Activated T-helper 1 cell treated with Interleukin-2 at 50 U/mL for 16 hours (primary cell): Measurements from ENCODE around the gene PELI1.
"Not testable (repeated sequence)": the region's sequence is repeated elsewhere in the genome, so short reads cannot be mapped to it uniquely, and the experiment has no call there.

Experiments used
- DNase-seq: peaks from one replicate; pipeline ENCODE4 v3.0.0-alpha.2; 2020; ENCODE audit warnings: low read depth

Gene PELI1

GRCh38 chr2:64085936-64086335 lies 58.3 kb downstream of the PELI1 start:
- DNase-seq: no peak

DNA sequence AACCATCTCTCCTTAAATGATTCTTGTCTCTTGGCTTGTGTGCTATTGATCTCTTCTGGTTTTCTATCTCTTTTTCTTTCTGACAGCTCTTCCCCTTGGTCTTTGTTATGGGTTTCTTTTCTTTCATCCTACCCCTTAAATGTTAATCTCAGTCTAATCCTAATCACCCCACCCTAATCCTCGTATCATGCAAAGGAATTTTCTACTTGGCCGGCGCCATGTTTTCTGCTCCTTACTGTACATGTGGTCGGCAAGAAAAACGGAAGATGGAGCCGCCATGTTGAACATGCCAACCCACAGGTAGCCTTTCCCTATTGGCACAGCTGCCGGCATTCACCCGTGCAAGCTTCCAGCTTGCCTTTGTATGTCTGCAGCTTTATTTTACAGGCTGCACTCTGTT lies 63.2 kb downstream of the PELI1 start:
- no peak for DNase-seq

GRCh38 chr2:64080179-64080578 lies 64.0 kb downstream of the PELI1 start:
- no peak for DNase-seq

DNA sequence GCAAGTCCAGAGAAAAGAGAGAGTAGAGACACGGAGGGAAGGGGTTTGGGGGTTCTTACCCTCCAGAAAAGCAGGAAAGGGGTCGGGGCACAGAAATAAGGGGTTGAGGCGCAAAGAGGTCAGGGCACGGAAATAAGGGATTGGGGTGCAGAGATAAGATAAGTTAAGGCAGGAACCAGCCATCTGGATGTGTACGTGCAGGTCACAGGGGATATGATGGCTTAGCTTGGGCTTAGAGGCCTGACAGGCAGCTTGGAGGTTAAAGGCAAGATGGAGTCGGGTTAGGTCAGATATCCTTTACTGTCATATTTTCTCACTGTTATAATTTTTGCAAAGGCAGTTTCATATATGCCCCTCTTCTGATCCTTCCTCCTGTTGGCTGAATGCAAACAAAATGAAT lies 64.5 kb downstream of the PELI1 start:
- not testable (repeated sequence) for DNase-seq

- DNase-seq: not testable (repeated sequence)
These were observed 67.4 kb downstream of the PELI1 start for GRCh38 chr2:64076828-64077227.

DNA sequence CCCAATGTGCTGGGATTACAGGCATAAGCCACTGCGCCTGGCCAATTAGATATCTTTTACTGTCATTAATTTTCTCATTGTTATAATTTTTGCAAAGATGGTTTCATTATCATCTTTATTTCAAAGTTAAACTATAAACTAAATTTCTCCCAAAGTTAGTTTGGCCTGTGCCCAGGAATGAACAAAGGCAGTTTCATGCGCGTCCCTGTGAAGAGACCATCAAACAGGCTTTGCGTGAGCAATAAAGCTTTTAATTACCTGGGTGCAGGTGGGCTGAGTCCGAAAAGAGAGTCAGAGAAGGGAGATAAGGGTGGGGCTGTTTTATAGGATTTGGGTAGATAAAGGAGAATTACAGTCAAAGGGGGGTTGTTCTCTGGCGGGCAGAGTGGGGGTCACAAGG lies 69.6 kb downstream of the PELI1 start:
- not testable (repeated sequence) for DNase-seq

DNA sequence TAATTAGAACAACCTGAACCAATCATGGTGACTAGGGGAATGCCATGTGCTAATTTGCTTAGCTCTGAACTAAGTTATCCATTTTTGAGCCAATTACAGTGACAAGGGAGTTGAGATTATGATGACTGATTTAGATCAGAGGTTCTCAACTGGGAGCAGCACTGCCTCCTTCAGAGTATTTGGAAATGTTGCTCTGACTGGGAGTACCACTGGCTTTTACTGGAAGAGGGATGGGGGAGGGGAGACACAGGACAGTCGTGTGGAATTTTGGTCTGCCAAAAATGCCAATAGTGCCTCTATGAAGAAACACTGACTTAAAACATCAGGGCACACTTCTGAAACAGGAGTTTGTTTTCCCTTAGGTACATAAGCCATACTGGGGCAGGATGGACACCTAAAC lies 76.9 kb downstream of the PELI1 start:
- no peak for DNase-seq

- no peak for DNase-seq
These were observed 78.7 kb downstream of the PELI1 start for GRCh38 chr2:64065516-64065915.

GRCh38 chr2:64063924-64064331 lies 80.3 kb downstream of the PELI1 start:
- no peak for DNase-seq

DNA sequence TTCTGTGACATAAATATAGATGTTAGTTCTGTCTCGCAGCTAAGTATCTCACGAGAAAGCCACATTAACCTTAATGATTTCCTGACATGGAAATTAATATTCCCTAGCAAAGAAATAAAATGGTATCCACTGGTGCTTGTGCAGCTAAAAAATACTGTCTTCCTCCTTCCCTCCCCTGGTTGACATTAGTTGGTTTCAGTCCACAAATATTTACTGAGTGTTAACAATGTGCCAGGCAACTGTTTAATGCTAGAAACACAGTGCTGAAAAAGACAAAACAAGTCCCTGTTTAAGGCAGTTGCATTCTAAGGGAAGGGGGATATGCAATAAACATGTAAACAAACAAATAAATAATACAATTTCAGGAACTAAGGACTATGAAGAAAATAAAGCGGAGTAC lies 80.8 kb downstream of the PELI1 start:
- no peak for DNase-seq

DNA sequence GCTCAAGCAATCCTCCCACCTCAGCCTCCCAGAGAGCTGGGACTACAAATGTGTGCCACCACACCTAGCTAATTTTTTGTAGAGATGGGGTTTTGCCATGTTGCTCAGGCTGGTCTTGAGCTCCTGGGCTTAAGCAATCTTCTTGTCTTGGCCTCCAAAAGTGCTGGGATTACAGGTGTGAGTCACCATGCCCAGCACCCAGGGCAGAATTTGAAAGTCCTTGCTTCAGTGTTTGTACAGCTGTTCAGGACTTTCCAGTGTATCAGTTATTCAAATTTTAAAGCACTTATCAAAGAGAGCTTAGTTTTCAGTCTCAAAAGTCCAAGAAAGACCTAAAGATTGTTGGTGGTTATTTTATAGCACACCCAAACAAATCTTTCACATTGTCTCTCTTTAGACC lies 81.4 kb downstream of the PELI1 start:
- no peak for DNase-seq

DNA sequence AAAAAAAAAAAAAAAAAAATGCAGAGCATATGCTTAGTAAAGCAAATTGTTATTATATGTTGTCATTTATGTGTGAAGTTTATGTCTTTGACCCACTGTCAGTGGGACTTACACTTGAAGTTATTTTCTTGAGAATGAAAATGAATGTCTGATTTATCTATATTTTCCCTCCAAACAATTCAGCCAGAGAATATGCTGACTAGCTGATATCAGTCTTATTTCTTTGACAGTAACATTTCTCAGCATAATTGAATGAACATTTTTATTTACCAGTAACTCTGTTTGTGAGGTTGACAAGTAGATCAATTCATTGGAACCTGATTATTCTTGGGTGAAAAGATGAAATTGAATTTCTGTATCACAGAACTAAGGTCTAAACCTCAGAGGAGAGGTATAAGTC lies 85.0 kb downstream of the PELI1 start:
- DNase-seq: no peak

GRCh38 chr2:64056021-64056420 lies 88.2 kb downstream of the PELI1 start:
- DNase-seq: no peak

DNA sequence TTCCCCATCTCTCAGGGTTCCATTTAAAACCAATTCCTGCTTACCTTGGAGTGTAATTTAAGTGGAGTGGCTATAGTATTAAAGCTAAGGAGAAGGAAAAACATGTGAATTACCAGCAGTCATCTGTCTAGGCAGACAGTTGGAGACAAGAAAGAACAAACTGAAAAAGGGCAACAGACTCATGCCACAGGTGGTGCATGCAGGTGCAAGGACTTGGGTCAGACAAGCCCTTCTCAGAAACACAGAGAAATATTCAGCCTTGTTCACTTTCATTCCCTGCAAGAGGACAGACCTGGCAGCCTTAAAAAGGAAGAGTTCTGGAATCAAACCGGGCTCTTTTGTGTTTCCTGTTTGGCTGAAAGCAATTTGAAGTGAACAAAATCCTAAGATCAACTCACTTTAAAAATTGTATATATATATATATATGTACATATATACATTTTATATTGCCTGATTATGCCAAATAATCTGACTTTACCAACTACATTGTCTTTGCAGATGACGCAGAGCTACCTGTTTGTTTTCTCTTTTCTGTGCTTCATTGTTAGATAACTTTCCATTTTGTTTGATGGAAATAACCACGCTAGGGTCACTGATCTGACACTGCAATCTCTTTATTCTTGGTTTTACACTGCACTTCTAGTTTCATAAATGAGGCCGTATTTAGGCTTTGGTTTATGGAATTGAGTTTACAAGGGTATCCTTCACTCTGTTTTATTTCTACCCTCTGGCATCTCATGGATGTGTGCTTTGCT lies 89.9 kb downstream of the PELI1 start:
- DNase-seq: no peak

DNA sequence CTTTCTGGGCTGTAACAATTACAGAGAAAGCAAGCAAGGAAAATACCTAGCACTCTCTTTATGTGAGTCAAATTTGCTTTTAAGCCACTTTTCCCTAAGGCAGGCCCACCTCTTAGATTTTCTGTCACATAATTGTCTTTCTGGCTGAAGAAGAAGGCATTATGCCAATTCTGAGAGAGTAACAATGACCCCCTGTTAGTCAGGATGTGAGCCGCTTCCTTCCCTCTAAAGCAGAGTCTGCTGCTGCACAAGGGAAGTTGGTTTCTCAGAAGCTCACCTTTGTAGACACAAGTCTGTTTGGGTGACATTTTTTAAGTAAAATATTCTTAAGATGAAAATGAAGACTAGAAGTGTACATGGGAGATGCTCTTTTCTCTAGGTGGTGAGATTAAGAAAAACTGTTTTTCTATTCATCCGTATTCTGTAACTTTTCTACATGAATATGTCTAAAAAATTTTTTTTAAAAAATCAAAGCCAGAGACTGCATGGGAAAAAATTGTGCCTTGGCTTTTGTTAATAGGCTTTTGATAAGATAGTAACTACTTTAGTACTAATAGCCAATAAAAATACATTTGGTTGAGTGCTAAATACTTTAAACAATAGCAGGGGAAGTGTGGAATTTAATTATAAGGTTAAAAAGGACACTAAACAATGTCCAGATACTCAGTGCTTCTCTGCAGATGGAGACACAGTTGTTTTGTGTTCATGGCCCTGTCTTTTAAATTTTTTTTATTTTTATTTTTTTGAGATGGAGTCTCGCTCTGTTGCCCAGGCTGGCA lies 91.6 kb downstream of the PELI1 start:
- no peak for DNase-seq

- peak; percentile 47 for DNase-seq
These were observed 94.5 kb downstream of the PELI1 start for GRCh38 chr2:64049633-64050220.

DNA sequence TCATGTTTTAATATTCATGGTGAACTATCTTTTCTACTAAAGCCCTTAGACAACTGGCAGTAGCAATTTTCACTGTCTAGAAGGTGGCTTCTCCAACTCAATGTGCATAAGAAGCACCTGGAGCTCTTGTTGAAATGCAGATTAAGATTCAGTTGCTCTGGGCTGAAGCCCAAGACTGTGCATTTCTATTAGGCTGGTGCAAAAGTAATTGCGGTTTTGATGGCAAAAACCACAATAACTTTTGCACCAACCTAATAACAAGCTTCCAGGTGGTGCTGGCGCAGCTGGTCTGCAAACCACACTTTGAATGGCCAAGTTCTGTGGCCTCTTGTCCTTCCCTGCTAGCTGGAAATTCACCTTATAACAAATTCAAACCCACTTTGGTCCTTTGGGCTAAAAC lies 98.3 kb downstream of the PELI1 start:
- no peak for DNase-seq
